ENCODE results near the gene PC. TPM values are rescaled to one million over a fixed set of nuclear protein-coding genes. Genes with fewer than 3 reads are reported as not detected.

The PC gene
- total RNA-seq, 4 donors from 2014 or later: 154 to 535 (median 195) TPM

GRCh38 chr11:66840317-66841091, 117.7 kb downstream of the PC start:
- TF ChIP-seq CTCF (IDR thresholded peaks at IDR 0.05; ENCODE audit: low read depth): no peak

- TF ChIP-seq CTCF (IDR thresholded peaks at IDR 0.05; ENCODE audit: low read depth): no peak
Measured at GRCh38 chr11:66835768-66836405, 122.3 kb downstream of the PC start.

- TF ChIP-seq CTCF (IDR thresholded peaks at IDR 0.05; ENCODE audit: low read depth): no peak
Measured at GRCh38 chr11:66834943-66835342, 123.2 kb downstream of the PC start.

GRCh38 chr11:66834539-66834845, 123.7 kb downstream of the PC start:
- no peak for TF ChIP-seq CTCF (IDR thresholded peaks at IDR 0.05; ENCODE audit: low read depth)

- TF ChIP-seq CTCF (IDR thresholded peaks at IDR 0.05; ENCODE audit: low read depth): no peak
Measured at GRCh38 chr11:66823700-66824099, 134.5 kb downstream of the PC start.

GRCh38 chr11:66820901-66821300, 137.3 kb downstream of the PC start:
- TF ChIP-seq CTCF (IDR thresholded peaks at IDR 0.05; ENCODE audit: low read depth): no peak

GRCh38 chr11:66820381-66820780, 137.8 kb downstream of the PC start:
- no peak for TF ChIP-seq CTCF (IDR thresholded peaks at IDR 0.05; ENCODE audit: low read depth)

All from subcutaneous adipose tissue (tissue), 4 donors.